ENCODE results near the gene NF1. TPM values are rescaled to one million over a fixed set of nuclear protein-coding genes. Genes with fewer than 3 reads are reported as not detected.

NF1 gene
- polyA plus RNA-seq, 3 donors: 1.2 to 7.4 (median 2.1) TPM

GRCh38 chr17:31048142-31048541 is 46.6 kb upstream of the NF1 start:
- intact Hi-C loops (cut with micrococcal nuclease): no loop called here
- no peak overlapping the region for H3K4me3 Mint-ChIP-seq
- H3K4me3 ChIP-seq (replicated peaks in 1 of 3; ENCODE audit: low read depth in 2 of 3, low read length in 3 of 3): no peak overlapping the region

GRCh38 chr17:31048780-31049179 is 46.0 kb upstream of the NF1 start:
- Histone ChIP-seq H3K36me3 (replicated peaks in 1 of 2; ENCODE audit: control insufficient read depth in 1 of 2, insufficient read depth in 2 of 2, low read length in 2 of 2) (no peaks in the 10 kb centered on the region), H3K4me1 (ENCODE audit: control insufficient read depth in 1 of 2, insufficient read depth in 2 of 2, low read length in 2 of 2) (peaks cover 32 to 33% of the 10 kb centered on the region in 2 donors), H3K27ac (ENCODE audit: low read depth in 1 of 2, low read length in 2 of 2) (no peak overlapping the region), H3K4me2 (replicated peaks; ENCODE audit: extremely low read depth, low read length, poor library complexity, severe bottlenecking) (no peak overlapping the region), H3K27me3 (ENCODE audit: control insufficient read depth in 2 of 2, insufficient read depth in 2 of 2, low read length in 2 of 2) (no peaks in the 10 kb centered on the region), H4K20me1 (ENCODE audit: insufficient read depth, low read length) (no peaks in the 10 kb centered on the region), H3K9me3 (replicated peaks in 1 of 2; ENCODE audit: control insufficient read depth in 1 of 2, insufficient read depth in 1 of 2, low read length in 2 of 2) (no peaks in the 10 kb centered on the region), H3K4me3 (replicated peaks in 1 of 3; ENCODE audit: low read depth in 2 of 3, low read length in 3 of 3) (no peak overlapping the region), H3K9ac (ENCODE audit: insufficient read depth, low read length, poor library complexity, severe bottlenecking) (no peak overlapping the region), H3K79me2 (ENCODE audit: insufficient read depth, low read length) (no peaks in the 10 kb centered on the region), H2AFZ (ENCODE audit: insufficient read depth, low read depth, low read length, poor library complexity, severe bottlenecking) (no peak overlapping the region)
- no peak for DNase-seq
- H3K9me3 Mint-ChIP-seq: peaks cover 0 to 5% (median 0%) of the 10 kb centered on the region in 7 donors
- no peak for TF ChIP-seq CTCF (IDR thresholded peaks at IDR 0.05)
- H3K36me3 Mint-ChIP-seq: peaks cover 0 to 9% of the 10 kb centered on the region in 2 donors
- H3K27me3 Mint-ChIP-seq (ENCODE audit: low read depth in 3 of 3): no peaks in the 10 kb centered on the region
- intact Hi-C loops (cut with micrococcal nuclease): no loop called here
- no peak overlapping the region for H3K27ac Mint-ChIP-seq
- H3K4me1 Mint-ChIP-seq: peaks cover 31% of the 10 kb centered on the region
- no peak overlapping the region for H3K4me3 Mint-ChIP-seq

More at GRCh38 chr17:31048142-31048541, 46.6 kb upstream of the NF1 start:
- H3K27ac ChIP-seq (ENCODE audit: low read depth in 1 of 2, low read length in 2 of 2): no peak overlapping the region
- TF ChIP-seq CTCF (IDR thresholded peaks at IDR 0.05): no peak
- H3K36me3 ChIP-seq (replicated peaks in 1 of 2; ENCODE audit: control insufficient read depth in 1 of 2, insufficient read depth in 2 of 2, low read length in 2 of 2): no peaks in the 10 kb centered on the region
- no peaks in the 10 kb centered on the region for H4K20me1 ChIP-seq (ENCODE audit: insufficient read depth, low read length)
- no peak for DNase-seq
- no peak overlapping the region for H3K4me2 ChIP-seq (replicated peaks; ENCODE audit: extremely low read depth, low read length, poor library complexity, severe bottlenecking)
- Mint-ChIP-seq H3K27ac (no peak overlapping the region), H3K9me3 (peaks cover 0 to 5% (median 0%) of the 10 kb centered on the region in 7 donors), H3K36me3 (peaks cover 0 to 9% of the 10 kb centered on the region in 2 donors), H3K4me1 (peaks cover 29% of the 10 kb centered on the region), H3K27me3 (ENCODE audit: low read depth in 3 of 3) (no peaks in the 10 kb centered on the region)
- H3K27me3 ChIP-seq (ENCODE audit: control insufficient read depth in 2 of 2, insufficient read depth in 2 of 2, low read length in 2 of 2): no peaks in the 10 kb centered on the region
- peaks cover 28% of the 10 kb centered on the region in 2 donors for H3K4me1 ChIP-seq (ENCODE audit: control insufficient read depth in 1 of 2, insufficient read depth in 2 of 2, low read length in 2 of 2)
- H3K9ac ChIP-seq (ENCODE audit: insufficient read depth, low read length, poor library complexity, severe bottlenecking): no peak overlapping the region
- no peak overlapping the region for H2AFZ ChIP-seq (ENCODE audit: insufficient read depth, low read depth, low read length, poor library complexity, severe bottlenecking)
- no peaks in the 10 kb centered on the region for H3K9me3 ChIP-seq (replicated peaks in 1 of 2; ENCODE audit: control insufficient read depth in 1 of 2, insufficient read depth in 1 of 2, low read length in 2 of 2)
- H3K79me2 ChIP-seq (ENCODE audit: insufficient read depth, low read length): no peaks in the 10 kb centered on the region
